Ascending aorta (tissue), 2 donors: Measurements from ENCODE around the gene VSTM4. TPM values are rescaled to one million over a fixed set of nuclear protein-coding genes. Genes with fewer than 3 reads are reported as not detected.

ENCODE experiments used
- DNase-seq, 2 donors: peaks; one replicate each; pipeline ENCODE4 v3.0.0-alpha.2; 2019; ENCODE audit warnings: low spot score in 2 of 2
- H3K27ac ChIP-seq, 2 donors: fragments of 200-600 bp; sonication (generic); one replicate each; pipeline ENCODE4 v1.5.1; 2016 to 2017; ENCODE audit warnings: mild to moderate bottlenecking in 1 of 2
- H3K27me3 ChIP-seq: fragments of 200-600 bp; sonication (generic); one replicate; pipeline ENCODE4 v1.5.1; 2017
- H3K36me3 ChIP-seq, 2 donors: fragments of 200-600 bp; sonication (generic); one replicate each; pipeline ENCODE4 v1.5.1; 2016
- H3K4me1 ChIP-seq, 2 donors: fragments of 200-600 bp; sonication (generic); one replicate each; pipeline ENCODE4 v1.5.1; 2016 to 2017; ENCODE audit warnings: mild to moderate bottlenecking in 1 of 2
- H3K4me3 ChIP-seq, 2 donors: fragments of 200-600 bp; sonication (generic); one replicate each; pipeline ENCODE4 v1.5.1; 2016 to 2017; ENCODE audit warnings: mild to moderate bottlenecking in 1 of 2
- H3K9me3 ChIP-seq, 2 donors: fragments of 200-600 bp; sonication (generic); one replicate each; pipeline ENCODE4 v1.5.1; 2016
- intact Hi-C: fragments of 100-400 bp; cut with DNase I; formaldehyde crosslinking; loops from one replicate; pipeline ENCODE4 v1.15.1; 2023
- total RNA-seq: library from RNA; depleted of rRNA; stranded (reverse); fragments of >200 nt; gene quantifications from one replicate; pipeline ENCODE4 v1.1.0, GENCODE V29; 2016
- TF ChIP-seq, protein P1 (sequence below), 3 experiments: fragments of 200-600 bp in 2 of 3; fragments of 450-650 bp in 1 of 3; sonication (generic) in 2 of 3; IDR thresholded peaks; one replicate each; pipeline ENCODE4 v1.5.1; 2016 to 2019; ENCODE audit warnings: antibody characterized with exemption in 3 of 3, mild to moderate bottlenecking in 1 of 3, moderate library complexity in 1 of 3

VSTM4 gene
- total RNA-seq, 1 donor from 2014 or later = 17.7 TPM

DNA sequence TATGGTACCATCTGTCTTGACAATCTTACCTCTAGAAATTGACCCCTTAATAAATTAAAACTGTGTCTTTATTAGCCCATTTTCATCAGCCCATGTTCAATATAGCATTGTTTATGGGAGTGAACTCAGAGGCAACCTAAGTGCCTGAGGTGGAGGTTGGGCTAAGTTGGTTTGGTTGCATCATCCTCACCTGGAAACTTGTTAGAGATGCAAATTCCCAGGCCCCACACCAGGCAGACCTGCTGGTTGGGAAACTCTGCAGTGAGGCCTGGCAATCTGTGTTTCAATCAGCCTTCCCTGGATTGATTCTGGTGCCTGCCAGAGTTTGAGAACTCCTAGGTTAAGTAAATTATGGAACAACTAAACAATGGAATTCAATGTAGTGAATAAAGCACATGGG lies 27.9 kb upstream of the VSTM4 start:
- TF ChIP-seq, protein P1, sequence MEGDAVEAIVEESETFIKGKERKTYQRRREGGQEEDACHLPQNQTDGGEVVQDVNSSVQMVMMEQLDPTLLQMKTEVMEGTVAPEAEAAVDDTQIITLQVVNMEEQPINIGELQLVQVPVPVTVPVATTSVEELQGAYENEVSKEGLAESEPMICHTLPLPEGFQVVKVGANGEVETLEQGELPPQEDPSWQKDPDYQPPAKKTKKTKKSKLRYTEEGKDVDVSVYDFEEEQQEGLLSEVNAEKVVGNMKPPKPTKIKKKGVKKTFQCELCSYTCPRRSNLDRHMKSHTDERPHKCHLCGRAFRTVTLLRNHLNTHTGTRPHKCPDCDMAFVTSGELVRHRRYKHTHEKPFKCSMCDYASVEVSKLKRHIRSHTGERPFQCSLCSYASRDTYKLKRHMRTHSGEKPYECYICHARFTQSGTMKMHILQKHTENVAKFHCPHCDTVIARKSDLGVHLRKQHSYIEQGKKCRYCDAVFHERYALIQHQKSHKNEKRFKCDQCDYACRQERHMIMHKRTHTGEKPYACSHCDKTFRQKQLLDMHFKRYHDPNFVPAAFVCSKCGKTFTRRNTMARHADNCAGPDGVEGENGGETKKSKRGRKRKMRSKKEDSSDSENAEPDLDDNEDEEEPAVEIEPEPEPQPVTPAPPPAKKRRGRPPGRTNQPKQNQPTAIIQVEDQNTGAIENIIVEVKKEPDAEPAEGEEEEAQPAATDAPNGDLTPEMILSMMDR (IDR thresholded peaks at IDR 0.05) = no peak
- no peak for DNase-seq
- no peak overlapping the region for H3K4me3 ChIP-seq
- peaks cover 0 to 12% of the 10 kb centered on the region in 2 donors for H3K9me3 ChIP-seq
- H3K36me3 ChIP-seq = no peaks in the 10 kb centered on the region
- peaks cover 0 to 22% of the 10 kb centered on the region in 2 donors for H3K4me1 ChIP-seq
- intact Hi-C loops = no loop called here
- no peaks in the 10 kb centered on the region for H3K27me3 ChIP-seq
- H3K27ac ChIP-seq = no peak overlapping the region

DNA sequence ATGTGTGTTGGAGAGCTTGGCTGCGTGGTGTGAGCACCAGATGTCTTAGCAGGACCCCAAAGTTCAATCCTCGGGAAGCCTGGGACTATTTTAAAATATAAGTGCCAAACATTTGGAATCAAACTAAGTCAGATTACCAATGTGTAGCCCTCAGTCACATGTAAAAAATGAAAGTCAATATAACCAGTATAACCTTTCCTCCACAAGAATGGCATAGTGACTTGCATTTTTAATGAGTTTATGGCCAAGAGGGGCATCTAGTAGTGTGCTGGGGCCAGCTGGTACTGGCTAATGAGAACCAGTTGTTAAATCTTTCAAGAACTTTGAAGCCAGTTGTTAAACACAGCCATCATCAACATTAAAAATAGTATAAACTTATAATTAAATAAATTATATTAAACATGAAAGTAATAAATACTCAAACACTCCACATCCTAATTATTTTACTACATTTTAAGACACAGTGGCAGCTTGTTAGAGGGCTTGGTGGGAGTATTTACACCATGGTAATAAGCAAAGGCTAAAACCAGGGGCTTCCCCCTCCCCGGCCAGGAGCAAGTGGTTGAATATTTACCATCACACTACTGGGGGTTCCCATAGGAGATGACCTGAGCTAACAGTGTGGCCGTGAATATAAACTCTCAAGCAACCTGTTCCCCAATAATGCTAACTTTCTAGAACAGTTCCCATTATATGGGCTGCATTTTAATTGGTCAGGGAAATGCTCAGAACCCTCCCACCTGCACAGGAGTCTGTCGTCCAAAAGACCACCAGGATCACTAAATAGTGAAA lies 26.4 kb upstream of the VSTM4 start:
- TF ChIP-seq, protein P1 (IDR thresholded peaks at IDR 0.05) = no peak

DNA sequence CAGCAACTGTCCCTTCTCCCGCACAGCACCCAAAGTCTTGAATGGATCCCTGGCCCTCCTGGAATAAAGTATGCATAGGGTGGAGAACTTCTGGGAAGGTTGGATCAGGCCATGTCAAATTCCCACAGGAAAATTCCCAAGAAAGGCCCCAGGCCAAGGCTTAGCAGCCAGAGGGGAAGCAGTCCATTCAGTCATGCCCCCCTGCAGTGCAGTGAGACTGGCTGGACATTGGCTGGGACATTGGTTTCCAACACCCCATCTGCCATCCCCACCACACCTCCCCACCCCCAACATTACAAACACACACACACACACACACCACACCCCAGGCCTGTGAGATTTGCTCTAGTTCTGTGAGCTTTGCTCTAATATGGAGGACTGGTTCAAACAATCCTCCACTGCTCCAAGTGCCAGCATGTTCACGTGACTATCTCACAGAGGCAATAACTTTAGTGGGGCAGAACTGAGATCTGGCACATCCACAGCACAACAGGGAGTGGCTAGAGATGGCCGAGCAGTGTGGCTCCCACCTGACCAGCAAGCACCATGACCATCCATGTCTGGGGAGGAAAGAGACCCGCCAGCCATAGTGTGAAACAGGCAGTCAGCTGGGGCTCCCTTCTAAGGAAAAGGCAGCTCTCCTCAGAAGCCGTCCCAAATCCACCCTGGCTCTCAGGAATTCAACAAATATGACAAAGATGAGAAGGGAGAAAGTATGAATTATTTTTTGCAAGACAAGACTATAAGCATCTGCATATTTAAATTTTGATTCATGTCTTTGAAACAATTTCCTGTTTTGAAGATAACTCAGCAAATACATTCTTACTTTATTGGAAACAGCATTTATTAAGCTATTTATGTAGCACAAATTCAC lies 25.2 kb upstream of the VSTM4 start:
- H3K9me3 ChIP-seq = no peaks in the 10 kb centered on the region
- intact Hi-C loops = no loop called here
- H3K27ac ChIP-seq = peak overlapping the region; percentile 54 to 69
- no peaks in the 10 kb centered on the region for H3K27me3 ChIP-seq
- H3K4me3 ChIP-seq = no peak overlapping the region
- TF ChIP-seq, protein P1 (IDR thresholded peaks at IDR 0.05) = no peak
- DNase-seq = no peak
- peaks cover 0 to 26% of the 10 kb centered on the region in 2 donors for H3K4me1 ChIP-seq
- H3K36me3 ChIP-seq = no peaks in the 10 kb centered on the region

More for the DNA sequence above, 26.4 kb upstream of the VSTM4 start:
- Histone ChIP-seq H3K27ac (no peak overlapping the region), H3K9me3 (no peaks in the 10 kb centered on the region), H3K36me3 (no peaks in the 10 kb centered on the region), H3K27me3 (no peaks in the 10 kb centered on the region), H3K4me3 (no peak overlapping the region), H3K4me1 (peaks cover 0 to 24% of the 10 kb centered on the region in 2 donors)
- DNase-seq = no peak
- intact Hi-C loops = no loop called here

DNA sequence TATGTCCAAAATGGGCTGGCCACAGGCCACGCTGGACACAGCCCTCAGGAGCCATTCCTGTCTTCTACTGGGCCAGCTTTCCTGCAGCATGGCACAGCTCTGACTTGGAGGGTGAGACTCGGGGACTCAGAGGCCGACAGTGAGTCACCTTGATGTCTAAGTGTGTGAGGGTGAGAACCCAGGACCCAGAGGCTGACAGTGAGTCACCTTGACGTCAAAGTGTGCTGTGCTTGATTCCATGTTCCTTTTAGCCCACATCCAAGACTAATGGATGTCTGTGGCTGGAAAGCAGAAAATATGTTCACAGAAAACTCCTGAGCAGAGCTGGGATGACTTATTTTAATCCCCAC lies 24.5 kb upstream of the VSTM4 start:
- intact Hi-C loops = loop anchor here (2.0 kb wide), 1 partner anchor 23 kb away; no protein-coding TSS in a partner anchor
- Histone ChIP-seq H3K27ac (peak overlapping the region; percentile 69 to 77), H3K4me1 (peaks cover 0 to 27% of the 10 kb centered on the region in 2 donors), H3K4me3 (no peak overlapping the region), H3K36me3 (no peaks in the 10 kb centered on the region), H3K9me3 (no peaks in the 10 kb centered on the region), H3K27me3 (no peaks in the 10 kb centered on the region)
- TF ChIP-seq, protein P1 (IDR thresholded peaks at IDR 0.05) = no peak
- peak in 1 of 2 donors; percentile 81 for DNase-seq

DNA sequence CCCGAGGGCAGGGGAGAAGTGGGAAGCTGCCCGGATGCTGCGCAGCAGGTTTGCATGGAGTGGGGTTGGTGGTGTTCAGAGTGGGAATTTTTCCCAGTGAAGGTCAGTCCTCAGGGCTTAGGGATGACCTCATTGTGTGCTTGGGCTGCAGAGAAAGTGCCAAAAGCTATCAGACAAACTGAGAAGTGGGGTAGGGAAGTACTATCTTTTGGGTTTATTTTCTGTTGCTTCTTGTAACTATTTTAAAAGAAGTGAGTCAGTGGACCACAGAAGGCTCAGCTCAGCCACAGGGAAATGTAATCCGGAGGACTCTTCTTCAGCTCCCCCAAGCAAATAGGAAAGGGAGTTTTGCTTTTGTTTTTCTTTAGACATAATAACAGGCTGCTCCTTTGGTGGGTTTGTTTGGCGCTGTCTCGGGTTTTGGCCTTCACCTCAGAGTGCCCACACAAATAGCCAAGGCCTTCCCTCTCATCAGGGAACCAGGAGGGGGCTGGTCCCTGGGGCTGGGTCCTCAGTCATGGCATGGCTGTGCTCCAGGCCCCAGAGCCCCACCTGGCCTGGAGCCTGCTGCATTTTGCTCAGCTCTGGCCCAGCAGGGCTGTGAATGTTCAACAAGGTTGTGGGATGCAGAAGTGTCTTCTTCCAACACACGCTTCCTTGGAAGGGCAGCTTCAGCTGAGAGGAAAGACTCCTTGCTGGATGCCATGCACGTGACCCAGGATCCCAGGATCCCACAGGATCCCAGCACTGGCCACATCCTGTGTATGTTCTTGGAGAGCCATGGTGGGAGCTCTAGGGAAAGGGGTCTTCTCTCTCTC lies 23.9 kb upstream of the VSTM4 start:
- H3K4me1 ChIP-seq = peaks cover 0 to 27% of the 10 kb centered on the region in 2 donors
- no peaks in the 10 kb centered on the region for H3K27me3 ChIP-seq
- DNase-seq = no peak
- no peak overlapping the region for H3K4me3 ChIP-seq
- H3K9me3 ChIP-seq = no peaks in the 10 kb centered on the region
- TF ChIP-seq, protein P1 (IDR thresholded peaks at IDR 0.05) = no peak
- peak overlapping the region; percentile 69 to 77 for H3K27ac ChIP-seq
- H3K36me3 ChIP-seq = no peaks in the 10 kb centered on the region
- intact Hi-C loops = loop anchor here (2.0 kb wide), 1 partner anchor 22 kb away; no protein-coding TSS in a partner anchor
